ENCODE data around the gene C3orf38. TPM values are rescaled to one million over a fixed set of nuclear protein-coding genes. Genes with fewer than 3 reads are reported as not detected.
A peak's percentile ranks its signal among the peaks of the same experiment; 100 is the strongest.
"Not testable (repeated sequence)": the region's sequence is repeated elsewhere in the genome, so short reads cannot be mapped to it uniquely, and the experiment has no call there.

Gene C3orf38
- polyA plus RNA-seq, 4 donors: 23.9 to 31.6 (median 29.3) TPM

GRCh38 chr3:88151358-88151757 is 1.6 kb downstream of the C3orf38 start:
- no peak for DNase-seq (ENCODE audit: low read depth in 4 of 4, low spot score in 3 of 4)

DNA sequence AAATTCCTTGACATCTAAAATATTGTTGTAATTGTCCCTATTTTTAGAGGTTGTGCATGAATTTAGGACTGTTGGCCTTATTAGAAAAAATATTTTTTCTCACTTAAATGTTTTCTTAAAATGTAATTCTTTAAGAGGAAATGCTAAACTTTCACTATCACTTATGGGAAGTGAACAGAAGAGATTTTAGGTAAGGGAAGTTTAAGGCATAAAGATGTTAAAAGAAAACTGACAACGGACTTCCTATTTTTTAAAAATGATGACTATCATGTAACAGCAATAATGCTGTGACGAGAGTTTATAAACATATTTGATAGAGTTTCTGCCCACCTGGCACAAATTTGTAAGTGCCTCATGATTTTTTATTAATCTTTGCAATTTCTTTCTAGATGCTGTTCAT is 3.1 kb downstream of the C3orf38 start:
- DNase-seq (ENCODE audit: low read depth in 4 of 4, low spot score in 3 of 4): no peak

GRCh38 chr3:88166419-88166971 is 16.7 kb downstream of the C3orf38 start:
- no peak for DNase-seq (ENCODE audit: low read depth in 4 of 4, low spot score in 3 of 4)

GRCh38 chr3:88167173-88167572 is 17.4 kb downstream of the C3orf38 start:
- DNase-seq (ENCODE audit: low read depth in 4 of 4, low spot score in 3 of 4): no peak

DNA sequence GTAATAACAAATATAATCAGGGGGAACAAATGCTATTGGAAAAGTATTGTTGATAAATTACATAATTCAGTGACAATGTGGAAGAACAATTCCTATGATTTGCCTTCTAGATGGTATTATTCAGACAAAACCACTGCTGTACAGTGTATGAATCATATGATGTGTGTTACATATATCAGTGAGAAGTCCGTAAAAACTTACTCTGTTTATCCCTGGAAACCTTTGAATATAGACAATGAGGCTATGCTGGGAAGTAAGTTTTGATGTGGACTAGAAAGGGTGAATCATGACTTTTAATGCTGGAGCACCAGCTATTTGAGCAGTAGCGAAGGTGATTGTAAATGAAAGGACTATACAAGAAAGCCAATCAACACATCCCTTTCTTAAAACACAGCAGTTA is 17.9 kb downstream of the C3orf38 start:
- no peak for DNase-seq (ENCODE audit: low read depth in 4 of 4, low spot score in 3 of 4)

DNA sequence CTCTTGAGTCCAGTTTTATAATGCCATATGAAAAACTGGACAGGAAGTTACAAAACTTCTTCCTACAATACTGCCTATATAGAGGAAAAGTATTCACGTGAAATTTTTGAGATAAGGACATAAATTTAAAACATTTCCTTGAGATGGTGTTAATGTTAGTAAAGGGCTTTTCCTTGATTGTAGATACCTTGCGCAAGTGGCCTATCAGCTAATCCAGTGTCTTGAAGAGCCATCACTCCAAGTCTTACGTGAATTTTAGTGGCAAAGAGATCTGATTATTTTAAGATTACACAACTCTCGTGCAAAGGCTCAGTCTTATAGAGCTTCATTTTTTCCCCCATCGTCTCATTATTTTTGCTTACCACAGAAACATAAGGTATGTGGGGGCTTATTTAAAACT is 18.4 kb downstream of the C3orf38 start:
- no peak for DNase-seq (ENCODE audit: low read depth in 4 of 4, low spot score in 3 of 4)

GRCh38 chr3:88180398-88180999 is 30.7 kb downstream of the C3orf38 start:
- peak in 3 of 4 donors; percentile 5 to 30 (median 16) for DNase-seq (ENCODE audit: low read depth in 4 of 4, low spot score in 3 of 4)

GRCh38 chr3:88182165-88182918 is 32.6 kb downstream of the C3orf38 start:
- DNase-seq (ENCODE audit: low read depth in 4 of 4, low spot score in 3 of 4): not testable (repeated sequence)

DNA sequence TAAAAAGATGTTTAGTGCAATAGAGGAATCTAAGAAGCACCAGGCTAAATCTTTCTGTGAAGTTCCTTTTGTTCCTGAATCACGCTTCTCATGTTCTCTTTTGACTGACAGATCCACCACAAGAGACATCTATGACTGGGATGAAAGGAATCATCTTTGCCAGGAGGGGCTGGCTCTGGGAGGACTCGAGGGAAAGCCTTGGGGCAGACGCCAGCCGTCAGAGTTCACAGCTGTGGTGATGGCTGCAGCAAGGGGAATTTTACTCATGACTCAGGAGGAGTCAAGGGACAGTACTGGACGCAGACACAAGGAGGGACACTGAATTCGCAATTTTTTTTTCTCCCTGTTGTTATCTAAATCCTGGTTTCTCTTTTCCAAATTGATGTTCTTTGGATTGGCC is 38.7 kb downstream of the C3orf38 start:
- DNase-seq (ENCODE audit: low read depth in 4 of 4, low spot score in 3 of 4): no peak

DNA sequence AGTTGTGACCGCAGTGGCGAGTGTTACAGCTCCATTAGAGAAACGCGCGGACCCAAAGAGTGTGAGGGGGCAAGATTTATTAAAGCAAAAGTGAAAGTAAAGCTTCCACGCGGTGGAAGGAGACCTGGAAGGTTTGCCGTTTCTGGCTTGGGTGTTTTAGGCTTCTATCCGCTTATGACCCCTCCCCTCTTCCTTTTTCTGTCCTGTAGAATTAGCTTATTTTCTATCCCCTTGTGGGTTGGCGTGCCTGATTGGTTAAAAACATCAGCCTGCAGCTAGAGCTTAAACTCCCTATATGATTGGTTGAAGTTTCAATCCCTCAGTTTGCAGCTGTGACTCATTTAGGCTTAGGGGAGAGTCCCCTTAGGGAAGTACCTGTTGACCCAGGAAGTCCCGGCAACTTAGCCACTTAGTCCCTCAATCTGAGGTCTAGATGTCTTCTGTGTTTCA is 39.6 kb downstream of the C3orf38 start:
- no peak for DNase-seq (ENCODE audit: low read depth in 4 of 4, low spot score in 3 of 4)

- DNase-seq (ENCODE audit: low read depth in 4 of 4, low spot score in 3 of 4): no peak
These were observed 42.2 kb downstream of the C3orf38 start for GRCh38 chr3:88191872-88192409.

DNA sequence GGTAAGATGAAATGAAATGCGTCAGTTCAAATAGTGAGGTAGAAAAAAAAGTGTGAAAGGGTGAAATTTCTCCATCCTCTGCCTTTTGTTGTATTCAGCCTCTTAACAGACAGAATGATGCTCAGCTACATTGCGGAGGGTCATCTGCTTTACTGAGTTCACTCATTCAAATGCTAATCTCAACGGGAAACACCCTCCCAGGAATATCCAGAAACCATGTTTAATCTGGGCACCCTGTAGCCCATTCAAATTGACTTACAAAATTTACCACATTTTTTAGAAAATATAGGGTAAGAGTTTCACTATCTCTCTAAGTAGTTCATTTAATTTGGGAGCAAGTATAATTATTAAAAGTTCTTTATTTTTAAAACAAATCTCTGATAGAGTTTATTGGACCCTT is 42.9 kb downstream of the C3orf38 start:
- no peak for DNase-seq (ENCODE audit: low read depth in 4 of 4, low spot score in 3 of 4)

GRCh38 chr3:88195951-88196434 is 46.2 kb downstream of the C3orf38 start:
- no peak for DNase-seq (ENCODE audit: low read depth in 4 of 4, low spot score in 3 of 4)

DNA sequence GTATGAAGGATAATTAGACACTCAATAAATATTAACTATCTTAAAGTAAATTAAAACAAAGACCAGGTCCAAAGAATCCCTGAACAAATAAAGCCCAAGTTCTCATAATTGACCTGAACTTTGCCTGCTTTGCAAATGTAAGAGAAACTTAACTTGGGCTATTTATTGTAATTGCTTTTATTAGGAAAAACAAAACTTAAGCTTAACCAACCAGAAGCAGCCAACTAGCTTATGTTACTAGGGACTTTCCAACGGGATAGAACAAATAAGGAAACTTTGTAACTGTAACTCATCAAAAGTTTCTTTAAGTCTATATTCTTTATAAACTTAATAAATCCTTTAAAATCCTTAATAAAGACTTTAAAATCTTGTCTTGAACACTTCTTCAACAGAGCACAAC is 48.4 kb downstream of the C3orf38 start:
- no peak for DNase-seq (ENCODE audit: low read depth in 4 of 4, low spot score in 3 of 4)

- DNase-seq (ENCODE audit: low read depth in 4 of 4, low spot score in 3 of 4): peak; percentile 58 to 71 (median 64)
These were observed 53.9 kb downstream of the C3orf38 start for GRCh38 chr3:88203642-88204055.

Other genes starting within 250 kb of the C3orf38 start
- 100 to 1,000 TPM; 133 to 180 (median 159) TPM for gene CGGBP1, start 91.0 kb upstream of the C3orf38 start, polyA plus RNA-seq (ENCODE audit: insufficient read length in 4 of 4)
- gene ZNF654, start 90.7 kb upstream of the C3orf38 start, polyA plus RNA-seq (ENCODE audit: insufficient read length in 4 of 4): 10 to 100 TPM; 19.0 to 24.1 (median 23.0) TPM

Measured in right renal pelvis (tissue), 4 donors.